SU-DHL-6 (cell line): ENCODE measurements around the gene ASGR2.

Experiments used
- H2AFZ ChIP-seq: fragments of 200-600 bp; sonication (generic); 2 replicates; pipeline ENCODE4 v1.6.1; 2014; ENCODE audit warnings: low read depth, mild to moderate bottlenecking, moderate library complexity, mixed read lengths, antibody characterized with exemption, low read length; ENCODE audit not compliant: severe bottlenecking
- H3F3A ChIP-seq: fragments of 200-600 bp; shearing (Covaris generic); 2 replicates; pipeline ENCODE4 v1.6.0; 2016; ENCODE audit warnings: antibody characterized with exemption, mild to moderate bottlenecking; ENCODE audit not compliant: insufficient read depth
- H3K27ac ChIP-seq: fragments of 200-600 bp; sonication (generic); 2 replicates; pipeline ENCODE4 v1.5.1; 2016; ENCODE audit warnings: low read depth, mild to moderate bottlenecking, low read length, moderate library complexity, mixed read lengths
- H3K27me3 ChIP-seq: fragments of 200-600 bp; sonication (generic), shearing (Covaris generic); 2 replicates; pipeline ENCODE4 v1.6.0; 2014; ENCODE audit warnings: mild to moderate bottlenecking, low read length
- H3K36me3 ChIP-seq: fragments of 200-600 bp; sonication (generic); 2 replicates; pipeline ENCODE4 v1.6.1; 2014; ENCODE audit warnings: mild to moderate bottlenecking, low read length, mixed read lengths
- H3K4me2 ChIP-seq: fragments of 300-600, 200-600 bp; shearing (Covaris generic), sonication (generic); 2 replicates; pipeline ENCODE4 v1.6.0; 2014; ENCODE audit warnings: low read length, low read depth, mild to moderate bottlenecking; ENCODE audit not compliant: poor library complexity, severe bottlenecking
- H3K4me3 ChIP-seq: fragments of 200-600 bp; sonication (generic); 2 replicates; pipeline ENCODE4 v1.5.1; 2014; ENCODE audit warnings: antibody characterized with exemption, low read length, mild to moderate bottlenecking, mixed read lengths; ENCODE audit not compliant: insufficient read depth, poor library complexity, severe bottlenecking
- H3K79me2 ChIP-seq: fragments of 200-600 bp; sonication (generic); 2 replicates; pipeline ENCODE4 v1.6.1; 2014; ENCODE audit warnings: mild to moderate bottlenecking, low read length, moderate library complexity; ENCODE audit not compliant: insufficient read depth
- H3K9ac ChIP-seq: fragments of 200-600 bp; sonication (generic); 2 replicates; pipeline ENCODE4 v1.7.0; 2014; ENCODE audit warnings: mild to moderate bottlenecking, low read length
- H3K9me2 ChIP-seq: fragments of 200-600 bp; sonication (generic); replicated peaks from 2 replicates; pipeline ENCODE4 v1.6.1; 2014; ENCODE audit warnings: low read length; ENCODE audit not compliant: insufficient read depth
- H3K9me3 ChIP-seq: fragments of 200-600 bp; sonication (generic); 2 replicates; pipeline ENCODE4 v1.6.1; 2014; ENCODE audit warnings: low read length, mixed read lengths; ENCODE audit not compliant: insufficient read depth
- H4K20me1 ChIP-seq: fragments of 200-600 bp; sonication (generic); 2 replicates; pipeline ENCODE4 v1.6.1; 2014; ENCODE audit warnings: low read depth, mild to moderate bottlenecking, antibody characterized with exemption, low read length, moderate library complexity, mixed read lengths
- CTCF ChIP-seq: fragments of 200-600 bp; sonication (generic); IDR thresholded peaks from one replicate; pipeline ENCODE4 v1.5.1; 2017; ENCODE audit warnings: antibody characterized with exemption, mild to moderate bottlenecking, low read length, moderate library complexity; ENCODE audit not compliant: insufficient read depth, poor library complexity, severe bottlenecking
- EZH2phosphoT487 ChIP-seq: fragments of 200-600 bp; sonication (generic), shearing (Covaris generic); conservative IDR thresholded peaks from 2 replicates; pipeline ENCODE4 v1.6.1; 2018; ENCODE audit warnings: mild to moderate bottlenecking, antibody characterized with exemption, low read length, moderate library complexity, mixed read lengths

The ASGR2 gene

GRCh38 chr17:7141824-7142223, 27.2 kb upstream of the ASGR2 start:
- no peak overlapping the region for H3K9ac ChIP-seq
- H3K27ac ChIP-seq: no peak overlapping the region
- no peaks in the 10 kb centered on the region for H3F3A ChIP-seq
- H3K4me2 ChIP-seq: no peak overlapping the region
- no peaks in the 10 kb centered on the region for H4K20me1 ChIP-seq
- no peaks in the 10 kb centered on the region for H3K9me2 ChIP-seq
- H3K4me3 ChIP-seq: no peak overlapping the region
- TF ChIP-seq CTCF (no peak), EZH2phosphoT487 (no peak)
- H2AFZ ChIP-seq: no peak overlapping the region
- H3K27me3 ChIP-seq: no peaks in the 10 kb centered on the region
- no peaks in the 10 kb centered on the region for H3K79me2 ChIP-seq
- H3K36me3 ChIP-seq: no peaks in the 10 kb centered on the region
- no peaks in the 10 kb centered on the region for H3K9me3 ChIP-seq

DNA sequence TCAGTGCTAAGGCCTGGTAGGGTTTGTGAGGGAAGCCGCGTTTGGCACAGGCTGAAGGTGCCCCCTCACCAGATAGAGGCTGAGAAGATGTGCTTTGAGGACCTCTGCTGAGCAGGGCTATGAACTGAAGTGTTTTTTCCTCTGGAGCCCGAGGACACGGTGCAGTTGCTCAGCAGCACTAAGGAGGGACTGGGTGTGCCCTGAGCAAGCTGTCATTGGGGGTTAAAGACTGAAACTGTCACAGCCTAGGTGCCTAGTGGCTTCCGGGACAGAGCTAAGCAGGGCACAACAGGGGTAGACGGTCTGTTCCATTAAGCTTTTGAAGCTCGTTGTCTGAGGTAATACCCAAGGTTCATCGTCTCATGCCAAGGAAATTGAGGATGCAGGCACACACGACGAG, 24.8 kb upstream of the ASGR2 start:
- TF ChIP-seq EZH2phosphoT487: no peak
- TF ChIP-seq CTCF: no peak
- no peak overlapping the region for H2AFZ ChIP-seq
- H3K9me2 ChIP-seq: no peaks in the 10 kb centered on the region
- H3F3A ChIP-seq: no peaks in the 10 kb centered on the region
- no peaks in the 10 kb centered on the region for H3K27me3 ChIP-seq
- H3K4me2 ChIP-seq: no peak overlapping the region
- H3K27ac ChIP-seq: no peak overlapping the region
- H4K20me1 ChIP-seq: no peaks in the 10 kb centered on the region
- H3K4me3 ChIP-seq: no peak overlapping the region
- no peaks in the 10 kb centered on the region for H3K36me3 ChIP-seq
- no peaks in the 10 kb centered on the region for H3K79me2 ChIP-seq
- no peaks in the 10 kb centered on the region for H3K9me3 ChIP-seq
- H3K9ac ChIP-seq: no peak overlapping the region

DNA sequence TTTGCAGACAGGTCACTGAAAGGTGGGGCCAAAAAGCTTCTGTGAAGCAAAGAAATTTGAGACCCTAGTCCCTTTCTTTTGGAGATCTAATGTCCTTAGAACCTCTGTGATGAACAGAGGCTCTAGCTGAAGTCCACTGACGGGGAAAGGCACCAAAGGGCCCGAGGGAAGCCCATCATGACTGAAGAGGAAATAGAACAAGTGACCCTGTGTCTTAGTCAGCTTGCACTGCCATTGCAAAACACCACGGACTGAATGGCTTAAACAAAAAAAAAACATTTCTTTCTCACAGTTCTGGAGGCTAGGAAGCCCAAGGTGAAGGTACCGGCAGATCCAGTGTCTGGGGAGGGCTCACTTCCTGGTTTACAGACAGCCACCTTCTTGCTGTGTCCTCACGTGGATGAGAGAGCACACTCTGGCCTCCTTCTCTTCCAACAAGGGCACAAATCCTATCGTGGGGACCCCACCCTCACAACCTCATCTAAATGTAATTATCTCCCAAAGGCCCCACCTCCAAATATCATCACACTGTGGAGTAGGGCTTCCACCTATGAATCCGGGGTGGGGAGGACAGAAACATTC, 24.3 kb upstream of the ASGR2 start:
- no peak overlapping the region for H3K4me2 ChIP-seq
- TF ChIP-seq CTCF: no peak
- H2AFZ ChIP-seq: no peak overlapping the region
- no peak overlapping the region for H3K27ac ChIP-seq
- no peaks in the 10 kb centered on the region for H3K36me3 ChIP-seq
- H4K20me1 ChIP-seq: no peaks in the 10 kb centered on the region
- H3K9me3 ChIP-seq: no peaks in the 10 kb centered on the region
- no peak overlapping the region for H3K4me3 ChIP-seq
- no peaks in the 10 kb centered on the region for H3K9me2 ChIP-seq
- no peaks in the 10 kb centered on the region for H3K27me3 ChIP-seq
- no peak overlapping the region for H3K9ac ChIP-seq
- H3K79me2 ChIP-seq: no peaks in the 10 kb centered on the region
- no peaks in the 10 kb centered on the region for H3F3A ChIP-seq
